Fibroblast of pulmonary artery (primary cell): ENCODE data around the gene LCE1B.

Experiments
- DNase-seq: peaks from one replicate; pipeline ENCODE4 v3.0.0-alpha.2; 2010; ENCODE audit warnings: low read depth
- H3K4me3 ChIP-seq: replicated peaks from 2 replicates; pipeline ENCODE4 v1.5.1; 2011; ENCODE audit warnings: low read depth, mild to moderate bottlenecking, control low read depth, low read length, moderate library complexity
- CTCF ChIP-seq: IDR thresholded peaks from 2 replicates; pipeline ENCODE4 v1.5.1; 2011; ENCODE audit warnings: mild to moderate bottlenecking, control low read depth, low read length, inconsistent platforms; ENCODE audit errors: missing control alignments

The LCE1B gene

DNA sequence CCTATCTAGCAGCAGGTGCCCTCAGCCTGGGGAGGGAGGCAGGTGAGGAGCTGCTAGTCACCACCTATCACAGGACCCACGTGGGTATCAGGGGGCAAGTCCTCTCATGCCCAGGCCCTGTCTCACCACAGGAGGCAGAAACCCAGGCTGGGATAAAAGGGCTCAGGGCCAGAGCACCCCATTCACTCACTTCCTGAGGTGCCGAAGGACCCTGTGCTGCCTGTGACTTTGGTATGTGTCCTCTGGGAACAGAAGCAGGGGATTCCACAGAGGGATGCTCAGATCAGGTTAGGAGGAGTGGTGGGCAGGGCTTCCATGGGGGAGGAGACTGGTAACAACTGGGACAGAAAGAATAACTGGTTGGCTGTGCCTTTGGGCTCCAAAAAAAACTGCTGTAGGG lies 25.7 kb upstream of the LCE1B start, which contains the start of gene LCE1E:
LCE1E (plus strand) TSS at position 181 of the 400 bp plus-strand sequence. CDS start 1,043 bp downstream, outside the sequence.
- no peak for TF ChIP-seq CTCF
- DNase-seq = no peak
- no peak within 1 kb of the TSS for H3K4me3 ChIP-seq

DNA sequence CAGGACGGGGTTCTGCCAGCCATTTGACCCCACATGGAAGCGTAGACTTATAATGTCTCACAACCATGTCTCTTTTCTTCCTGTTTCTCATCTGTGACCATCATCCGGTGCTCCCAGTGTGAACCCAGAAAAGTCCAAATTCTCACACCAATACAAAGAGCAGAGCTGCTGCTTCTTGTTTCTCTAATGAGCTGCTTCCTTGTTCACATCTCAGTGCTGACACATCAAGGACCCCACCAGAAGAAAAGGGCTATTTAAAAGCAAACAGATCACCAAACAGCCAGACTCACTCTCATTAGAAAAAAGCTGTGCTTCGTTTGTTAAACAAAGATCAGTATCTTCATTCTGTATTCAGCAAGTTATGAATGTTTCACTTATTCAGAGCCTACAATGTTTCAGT lies 16.1 kb upstream of the LCE1B start:
- TF ChIP-seq CTCF = no peak
- H3K4me3 ChIP-seq = no peak overlapping the region
- DNase-seq = no peak

DNA sequence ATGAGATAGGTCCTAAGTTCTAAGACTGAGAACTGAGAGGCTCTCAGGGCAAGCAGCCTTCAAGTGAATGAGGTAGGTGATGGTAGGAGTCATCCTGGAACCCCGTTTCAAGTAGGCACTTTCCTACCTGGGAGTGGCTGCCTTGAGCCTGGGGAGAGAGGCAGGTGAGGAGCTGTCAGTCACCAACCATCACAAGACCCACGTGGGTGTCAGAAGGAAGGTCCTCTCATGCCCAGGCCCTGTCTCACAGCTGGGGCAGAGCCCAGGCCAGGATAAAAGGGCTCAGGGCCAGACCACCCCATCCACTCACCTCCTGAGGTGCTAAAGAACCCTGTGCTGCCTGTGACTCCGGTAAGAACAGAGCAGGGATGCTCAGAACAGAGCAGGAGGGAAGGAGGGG lies 15.3 kb upstream of the LCE1B start, which contains the start of gene LCE1D:
LCE1D (plus strand) TSS at position 301 of the 400 bp plus-strand sequence. CDS start 1,074 bp downstream, outside the sequence.
- DNase-seq = no peak
- TF ChIP-seq CTCF = no peak
- H3K4me3 ChIP-seq = no peak within 1 kb of the TSS

DNA sequence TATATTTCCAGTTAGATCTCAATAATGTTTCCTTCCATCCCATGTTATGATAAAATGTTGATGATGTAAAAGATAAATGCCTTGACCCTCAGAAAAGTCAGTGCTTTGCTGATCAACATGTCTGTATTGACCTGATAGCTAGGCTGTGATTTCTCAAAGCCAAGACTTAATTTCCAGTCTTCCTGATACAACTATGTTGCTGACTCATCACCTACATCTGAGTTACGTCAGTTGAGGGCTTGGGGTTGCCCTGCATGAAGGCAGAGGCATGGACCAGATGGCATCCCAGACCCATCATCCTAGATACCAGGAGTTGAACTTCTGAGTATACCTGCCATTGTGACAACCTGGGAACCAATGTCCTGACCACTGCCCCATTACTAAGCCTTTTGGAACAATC lies 10.4 kb upstream of the LCE1B start:
- no peak for TF ChIP-seq CTCF
- DNase-seq = no peak
- no peak overlapping the region for H3K4me3 ChIP-seq

GRCh38 chr1:152806576-152806975 lies 5.2 kb upstream of the LCE1B start, which contains the start of gene LCE1C:
Gene LCE1C (minus strand): TSS chr1:152806651. CDS start chr1:152805478, 1,173 bp downstream.
- no peak for TF ChIP-seq CTCF
- no peak within 1 kb of the TSS for H3K4me3 ChIP-seq
- DNase-seq = no peak

DNA sequence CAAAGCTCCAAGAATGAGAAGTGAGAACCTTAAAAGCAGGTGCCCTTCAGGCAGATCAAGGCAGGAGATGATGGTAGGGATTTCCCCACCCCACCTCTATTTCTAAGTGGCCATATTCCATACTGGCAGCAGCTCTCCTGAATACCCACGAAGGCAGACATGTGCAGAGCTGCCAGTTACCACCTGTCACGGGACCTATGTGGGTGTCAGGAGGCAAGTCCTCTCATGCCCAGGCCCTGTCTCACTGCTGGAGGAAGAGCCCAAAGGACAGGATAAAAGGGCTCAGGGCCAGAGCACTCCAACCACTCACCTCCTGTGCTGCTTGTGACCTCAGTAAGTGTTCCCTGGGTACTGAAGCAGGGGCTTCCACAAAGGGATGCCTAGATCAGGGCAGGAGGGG lies 721 bp upstream of the LCE1B start:
- no peak overlapping the region for H3K4me3 ChIP-seq
- TF ChIP-seq CTCF = no peak
- no peak for DNase-seq

GRCh38 chr1:152817309-152817708 lies 5.5 kb downstream of the LCE1B start:
- H3K4me3 ChIP-seq = no peak overlapping the region
- DNase-seq = no peak
- no peak for TF ChIP-seq CTCF
